AG04450 (cell line): ENCODE data around the gene PTMA. TPM values are rescaled to one million over a fixed set of nuclear protein-coding genes. Genes with fewer than 3 reads are reported as not detected.
"Not testable (repeated sequence)": the region's sequence is repeated elsewhere in the genome, so short reads cannot be mapped to it uniquely, and the experiment has no call there.

ENCODE experiments used
- CTCF ChIA-PET: fragments of 300-600, 350-600 bp; formaldehyde crosslinking; extraction: SDS; loops from one replicate; lab custom pipeline; 2022; ENCODE audit warnings: antibody characterized with exemption, inconsistent platforms; lab: Charles Lee
- POLR2A ChIA-PET: fragments of 350-600 bp; formaldehyde crosslinking; extraction: SDS; loops from one replicate; lab custom pipeline; 2021; ENCODE audit warnings: antibody characterized with exemption, inconsistent platforms; lab: Yijun Ruan, JAX
- DNase-seq: peaks from one replicate; pipeline ENCODE4 v3.0.0-alpha.2; 2011; ENCODE audit warnings: low read depth, low spot score
- H3K27ac ChIP-seq: one replicate; pipeline ENCODE4 v1.5.1; 2012; ENCODE audit warnings: low read depth, low read length, control low read depth
- H3K27me3 ChIP-seq: one replicate; pipeline ENCODE4 v1.6.0; 2012; ENCODE audit warnings: low read length; ENCODE audit not compliant: control insufficient read depth, insufficient read depth
- H3K4me3 ChIP-seq: 2 replicates; pipeline ENCODE4 v1.5.1; 2011; ENCODE audit warnings: mild to moderate bottlenecking, low read depth, low read length, control low read depth
- H3K9me3 ChIP-seq: 2 replicates; pipeline ENCODE4 v1.5.1; 2012; ENCODE audit warnings: low read length; ENCODE audit not compliant: control insufficient read depth, insufficient read depth
- polyA plus RNA-seq: library from polyadenylated mRNA; depleted of rRNA; stranded (reverse); fragments of >200 nt; gene quantifications from 2 replicates; pipeline ENCODE4 v1.2.3, GENCODE V29; 2011
- TF ChIP-seq, protein P1 (sequence below): IDR thresholded peaks from 2 replicates; pipeline ENCODE4 v1.5.1; 2011; ENCODE audit warnings: low read depth, low read length, control low read depth, inconsistent platforms

PTMA gene
- polyA plus RNA-seq, 1 experiment = 681 TPM

DNA sequence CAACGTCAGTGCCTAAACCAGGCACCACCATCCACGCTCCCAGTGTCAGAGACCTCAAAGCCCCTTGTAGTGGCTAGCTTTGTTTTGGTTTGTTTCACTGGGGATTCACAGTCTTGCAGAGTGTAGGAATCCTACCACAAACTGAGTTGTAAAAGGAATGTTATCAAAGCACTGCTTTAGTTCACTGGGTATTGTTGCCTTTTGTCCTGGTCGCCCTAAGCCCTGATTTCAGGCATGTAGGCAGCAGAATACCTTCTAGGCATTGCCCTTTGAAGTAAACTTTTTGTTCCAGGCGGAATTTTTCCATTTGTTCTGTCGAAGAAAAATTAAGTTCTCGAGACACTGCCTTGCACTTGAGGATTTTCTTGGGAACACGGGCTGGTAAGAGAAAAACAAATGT is 29.4 kb downstream of the PTMA start:
- CTCF ChIA-PET = interaction anchor here (1.0 kb wide), 1 partner anchor 24 kb away, joined by 3 read pairs; no protein-coding TSS in a partner anchor

DNA sequence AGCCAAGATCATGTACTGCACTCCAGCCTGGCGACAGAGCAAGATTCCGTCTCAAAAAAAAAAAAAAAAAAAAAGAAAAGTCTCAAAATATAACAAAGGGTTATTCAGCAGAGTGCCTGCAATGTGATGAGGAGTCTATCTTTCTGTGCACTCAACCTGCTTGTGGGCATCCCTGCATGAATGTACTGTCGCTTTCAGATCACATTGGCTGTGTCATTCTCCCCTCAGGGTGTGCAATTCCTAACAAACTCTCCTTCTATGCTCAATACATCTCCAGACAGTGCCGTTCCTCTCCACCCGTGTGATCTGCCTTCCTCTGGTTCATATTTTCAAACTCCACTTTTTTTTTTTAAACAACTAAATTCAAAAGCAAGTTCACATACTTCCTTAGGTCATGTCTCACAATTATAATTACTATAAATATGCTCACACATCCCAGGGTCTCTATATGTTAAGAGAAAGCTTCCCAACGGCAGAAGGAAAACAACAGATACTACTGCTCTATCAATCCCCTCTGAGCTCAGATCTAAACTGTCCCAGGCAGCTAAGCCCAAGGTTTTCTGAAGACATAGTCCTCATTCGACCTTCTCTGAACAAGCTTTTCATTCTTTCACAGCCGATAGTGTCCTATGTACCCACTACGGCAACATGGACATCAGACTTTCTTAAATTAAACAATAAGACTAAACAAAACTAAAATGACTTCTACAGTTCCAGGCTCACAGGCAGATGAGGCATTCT is 35.2 kb downstream of the PTMA start:
- ChIA-PET CTCF (interaction anchor here (0.8 to 1.5 kb wide), 3 partner anchors 10 to 37 kb away, joined by 3 to 10 read pairs (median 3); no protein-coding TSS in a partner anchor), POLR2A (no interaction called here)

More for the DNA sequence above, 29.4 kb downstream of the PTMA start:
- Histone ChIP-seq H3K4me3 (no peak overlapping the region), H3K27ac (no peak overlapping the region), H3K27me3 (no peaks in the 10 kb centered on the region), H3K9me3 (no peaks in the 10 kb centered on the region)
- no peak for DNase-seq
- POLR2A ChIA-PET = no interaction called here
- TF ChIP-seq, protein P1, sequence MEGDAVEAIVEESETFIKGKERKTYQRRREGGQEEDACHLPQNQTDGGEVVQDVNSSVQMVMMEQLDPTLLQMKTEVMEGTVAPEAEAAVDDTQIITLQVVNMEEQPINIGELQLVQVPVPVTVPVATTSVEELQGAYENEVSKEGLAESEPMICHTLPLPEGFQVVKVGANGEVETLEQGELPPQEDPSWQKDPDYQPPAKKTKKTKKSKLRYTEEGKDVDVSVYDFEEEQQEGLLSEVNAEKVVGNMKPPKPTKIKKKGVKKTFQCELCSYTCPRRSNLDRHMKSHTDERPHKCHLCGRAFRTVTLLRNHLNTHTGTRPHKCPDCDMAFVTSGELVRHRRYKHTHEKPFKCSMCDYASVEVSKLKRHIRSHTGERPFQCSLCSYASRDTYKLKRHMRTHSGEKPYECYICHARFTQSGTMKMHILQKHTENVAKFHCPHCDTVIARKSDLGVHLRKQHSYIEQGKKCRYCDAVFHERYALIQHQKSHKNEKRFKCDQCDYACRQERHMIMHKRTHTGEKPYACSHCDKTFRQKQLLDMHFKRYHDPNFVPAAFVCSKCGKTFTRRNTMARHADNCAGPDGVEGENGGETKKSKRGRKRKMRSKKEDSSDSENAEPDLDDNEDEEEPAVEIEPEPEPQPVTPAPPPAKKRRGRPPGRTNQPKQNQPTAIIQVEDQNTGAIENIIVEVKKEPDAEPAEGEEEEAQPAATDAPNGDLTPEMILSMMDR = no peak

DNA sequence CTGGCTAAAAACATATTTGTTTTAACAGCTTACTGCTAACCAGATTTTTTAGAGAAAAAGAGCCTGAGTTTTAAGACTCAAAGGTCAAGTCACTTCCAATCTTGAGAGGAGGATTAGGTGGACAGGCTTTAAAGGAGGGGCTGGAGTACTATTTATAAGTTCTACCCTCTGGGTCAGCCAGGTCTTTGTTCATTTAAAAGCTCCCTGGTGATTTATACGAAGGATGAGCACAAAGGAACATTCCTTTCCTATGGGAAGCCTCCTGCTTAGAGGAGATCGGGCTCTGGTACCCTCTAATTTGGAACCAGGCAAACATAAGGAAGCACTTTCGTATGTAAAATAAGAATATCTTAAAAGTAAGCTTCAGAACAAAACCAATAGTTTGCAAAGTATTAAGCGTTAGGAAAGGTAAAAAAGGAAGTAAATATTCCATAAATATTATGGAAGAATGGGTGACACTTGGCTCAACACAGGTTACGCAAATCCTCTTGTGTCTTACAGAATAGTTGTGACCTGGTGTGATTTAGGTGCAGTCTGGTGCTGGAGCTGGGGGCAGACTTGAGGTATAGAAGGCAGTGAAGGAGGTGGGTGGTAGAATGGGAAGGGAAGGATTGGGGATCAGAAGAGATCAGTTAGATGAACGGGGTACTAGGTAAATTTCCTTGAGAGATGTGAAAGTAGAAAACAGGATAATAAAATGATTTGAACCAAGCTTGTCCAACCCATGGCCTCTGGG is 37.1 kb downstream of the PTMA start:
- CTCF ChIA-PET = interaction anchor here (1.2 kb wide), 1 partner anchor 32 kb away, joined by 4 read pairs; no protein-coding TSS in a partner anchor
- no peak for DNase-seq
- no peak overlapping the region for H3K4me3 ChIP-seq
- H3K27me3 ChIP-seq = no peaks in the 10 kb centered on the region
- POLR2A ChIA-PET = no interaction called here
- TF ChIP-seq, protein P1 = no peak
- no peaks in the 10 kb centered on the region for H3K9me3 ChIP-seq
- H3K27ac ChIP-seq = no peak overlapping the region

More for the DNA sequence above, 35.2 kb downstream of the PTMA start:
- H3K27me3 ChIP-seq = no peaks in the 10 kb centered on the region
- H3K4me3 ChIP-seq = no peak overlapping the region
- TF ChIP-seq, protein P1 = no peak
- no peaks in the 10 kb centered on the region for H3K9me3 ChIP-seq
- DNase-seq = no peak
- H3K27ac ChIP-seq = no peak overlapping the region

DNA sequence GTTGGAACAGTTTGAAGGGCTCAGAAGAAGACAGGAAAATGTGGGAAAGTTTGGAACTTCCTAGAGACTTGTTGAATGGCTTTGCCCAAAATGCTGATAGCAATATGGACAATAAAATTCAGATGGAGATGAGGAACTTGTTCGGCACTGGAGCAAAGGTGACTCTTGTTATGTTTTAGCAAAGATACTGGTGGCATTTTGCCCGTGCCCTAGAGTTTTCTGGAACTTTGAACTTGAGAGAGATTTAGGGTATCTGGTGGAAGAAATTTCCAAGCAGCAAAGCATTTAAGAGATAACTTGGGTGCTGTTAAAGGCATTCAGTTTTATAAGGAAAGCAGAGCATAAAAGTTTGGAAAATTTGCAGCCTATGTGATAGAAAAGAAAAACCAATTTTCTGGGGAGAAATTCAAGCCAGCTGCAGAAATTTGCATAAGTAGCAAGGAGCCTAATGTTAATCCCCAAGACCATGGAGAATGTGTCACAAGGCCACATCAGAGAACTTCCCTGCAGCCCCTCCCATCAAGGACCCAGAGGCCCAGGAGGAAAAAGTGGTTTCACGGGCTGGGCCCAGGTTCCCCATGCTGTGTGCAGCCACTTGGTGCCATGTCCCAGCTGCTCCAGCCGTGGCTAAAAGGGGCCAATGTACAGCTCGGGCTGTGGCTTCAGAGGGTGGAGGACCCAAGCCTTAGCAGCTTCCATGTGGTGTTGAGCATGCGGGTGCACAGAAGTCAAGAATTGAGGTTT is 40.0 kb downstream of the PTMA start:
- H3K9me3 ChIP-seq = not testable (repeated sequence)

DNA sequence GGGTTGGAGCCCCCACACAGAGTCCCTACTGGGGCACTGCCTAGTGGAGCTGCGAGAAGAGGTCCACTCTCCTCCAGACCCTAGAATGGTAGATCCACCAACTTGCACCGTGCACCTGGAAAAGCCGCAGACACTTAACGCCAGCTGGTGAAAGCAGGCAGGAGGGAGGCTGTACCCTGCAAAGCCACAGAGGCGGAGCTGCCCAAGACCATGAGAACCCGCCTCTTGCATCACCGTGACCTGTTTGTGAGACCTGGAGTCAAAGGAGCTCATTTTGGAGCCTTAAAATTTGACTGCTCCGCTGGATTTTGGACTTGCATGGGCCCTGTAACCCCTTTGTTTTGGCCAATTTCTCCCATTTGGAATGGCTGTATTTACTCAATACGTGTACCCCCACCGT is 40.7 kb downstream of the PTMA start:
- POLR2A ChIA-PET, DNase-seq, H3K27ac ChIP-seq, CTCF ChIA-PET, H3K4me3 ChIP-seq, H3K27me3 ChIP-seq, H3K9me3 ChIP-seq: not testable (repeated sequence)

More for the DNA sequence above, 40.0 kb downstream of the PTMA start:
- H3K4me3 ChIP-seq, H3K27ac ChIP-seq, POLR2A ChIA-PET, CTCF ChIA-PET, DNase-seq, H3K27me3 ChIP-seq: not testable (repeated sequence)
